ENCODE results near the gene SNX4.

- TF ChIP-seq CTCF (IDR thresholded peaks at IDR 0.05), result no peak
- no peak for TF ChIP-seq MXI1 (IDR thresholded peaks at IDR 0.05; ENCODE audit: low read depth, low read length)
- TF ChIP-seq JUND (IDR thresholded peaks at IDR 0.05), result no peak
Observed at GRCh38 chr3:125406070-125406469, 113.9 kb downstream of the SNX4 start.

Data from SK-N-SH (cell line).